ENCODE data around the gene TBC1D22A. TPM values are rescaled to one million over a fixed set of nuclear protein-coding genes. Genes with fewer than 3 reads are reported as not detected.

The TBC1D22A gene
- total RNA-seq, 3 donors from 2014 or later = 19.0 to 23.6 (median 23.6) TPM

DNA sequence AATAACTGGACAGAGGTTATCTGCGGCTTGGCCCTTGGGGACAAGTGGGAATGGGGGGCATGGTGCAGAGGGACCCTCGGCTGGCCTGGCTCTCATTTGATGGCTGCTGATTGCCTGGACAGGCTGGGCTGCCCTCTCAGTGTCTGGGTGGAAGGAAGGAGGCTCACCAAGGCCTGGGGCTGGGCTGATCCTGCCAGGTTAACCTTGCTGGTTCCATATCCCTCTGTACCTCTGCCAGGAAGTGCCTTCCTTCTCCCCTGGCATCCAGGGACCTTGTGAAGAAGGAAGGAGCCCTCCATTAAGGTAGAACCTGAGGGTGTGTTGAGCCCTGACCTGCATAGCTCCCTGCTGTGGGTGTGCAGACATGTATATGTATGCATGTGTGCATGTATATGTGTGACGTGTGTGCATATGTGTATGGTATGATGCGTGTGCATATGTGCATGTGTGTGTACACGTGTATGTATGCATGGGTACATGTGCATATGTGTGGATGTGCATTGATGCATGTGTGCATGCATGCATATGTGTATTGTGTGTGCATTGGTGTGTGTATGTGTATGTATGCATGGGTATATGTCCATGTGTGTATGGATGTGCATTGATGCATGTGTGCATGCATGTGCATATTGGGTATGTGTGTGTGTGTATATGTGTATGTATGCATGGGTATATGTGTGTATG, 433.9 kb downstream of the TBC1D22A start:
- intact Hi-C loops (cut with DNase I; ENCODE audit: low total_unique reads) = no loop called here
- no peak overlapping the region for H3K27ac ChIP-seq
- no peaks in the 10 kb centered on the region for H3K36me3 ChIP-seq
- peaks cover 0 to 37% of the 10 kb centered on the region in 2 donors for H3K27me3 ChIP-seq
- TF ChIP-seq POLR2A (IDR thresholded peaks at IDR 0.05) (no peak), POLR2AphosphoS5 (IDR thresholded peaks at IDR 0.05) (no peak)
- TF ChIP-seq, protein P1, sequence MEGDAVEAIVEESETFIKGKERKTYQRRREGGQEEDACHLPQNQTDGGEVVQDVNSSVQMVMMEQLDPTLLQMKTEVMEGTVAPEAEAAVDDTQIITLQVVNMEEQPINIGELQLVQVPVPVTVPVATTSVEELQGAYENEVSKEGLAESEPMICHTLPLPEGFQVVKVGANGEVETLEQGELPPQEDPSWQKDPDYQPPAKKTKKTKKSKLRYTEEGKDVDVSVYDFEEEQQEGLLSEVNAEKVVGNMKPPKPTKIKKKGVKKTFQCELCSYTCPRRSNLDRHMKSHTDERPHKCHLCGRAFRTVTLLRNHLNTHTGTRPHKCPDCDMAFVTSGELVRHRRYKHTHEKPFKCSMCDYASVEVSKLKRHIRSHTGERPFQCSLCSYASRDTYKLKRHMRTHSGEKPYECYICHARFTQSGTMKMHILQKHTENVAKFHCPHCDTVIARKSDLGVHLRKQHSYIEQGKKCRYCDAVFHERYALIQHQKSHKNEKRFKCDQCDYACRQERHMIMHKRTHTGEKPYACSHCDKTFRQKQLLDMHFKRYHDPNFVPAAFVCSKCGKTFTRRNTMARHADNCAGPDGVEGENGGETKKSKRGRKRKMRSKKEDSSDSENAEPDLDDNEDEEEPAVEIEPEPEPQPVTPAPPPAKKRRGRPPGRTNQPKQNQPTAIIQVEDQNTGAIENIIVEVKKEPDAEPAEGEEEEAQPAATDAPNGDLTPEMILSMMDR (IDR thresholded peaks at IDR 0.05) = no peak
- no peaks in the 10 kb centered on the region for H3K4me1 ChIP-seq
- H3K4me3 ChIP-seq = no peak overlapping the region
- DNase-seq (ENCODE audit: low spot score in 2 of 2) = no peak
- H3K9me3 ChIP-seq = no peaks in the 10 kb centered on the region

DNA sequence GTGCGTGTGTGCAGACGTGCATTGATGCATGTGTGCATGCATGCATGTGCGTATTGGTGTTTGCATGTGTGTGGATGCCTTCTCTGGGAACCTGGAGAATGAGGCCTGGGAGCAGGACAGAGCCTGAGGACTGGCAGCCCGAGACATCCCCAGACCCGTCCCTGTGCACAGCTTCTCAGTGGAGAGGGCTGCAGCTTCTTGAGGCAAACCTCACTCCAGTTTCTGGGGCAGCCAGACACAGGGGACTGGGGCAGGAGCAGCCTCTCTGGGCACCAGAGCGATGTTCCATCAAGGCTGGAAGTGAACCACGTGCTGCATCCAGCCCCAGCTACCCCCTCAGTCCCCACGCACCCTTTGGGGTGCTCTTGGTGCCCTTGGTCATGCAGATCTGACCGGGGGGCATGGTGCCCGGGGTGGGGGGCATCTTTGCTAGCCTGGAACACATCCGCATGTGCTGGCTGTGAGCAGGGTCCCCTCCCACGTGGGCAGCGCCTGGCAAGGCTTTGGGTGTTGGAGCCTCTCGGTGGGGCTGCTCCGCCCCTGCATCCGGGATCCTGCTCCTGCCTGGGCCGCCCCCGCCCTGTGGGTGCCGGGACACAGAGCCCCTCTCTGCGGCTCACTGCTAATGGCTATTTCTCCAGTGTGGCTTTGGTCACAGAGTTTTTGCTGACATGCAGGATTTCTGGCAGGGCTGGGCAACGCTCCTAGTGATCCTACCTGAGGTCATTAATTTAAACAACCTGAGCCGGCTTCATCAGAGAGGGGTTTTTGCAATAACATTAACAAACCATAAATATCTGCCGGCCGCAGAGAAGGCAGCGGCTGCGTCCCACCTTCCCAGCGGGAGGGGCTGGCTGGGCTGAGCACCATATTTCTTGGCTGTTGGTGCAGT, 434.7 kb downstream of the TBC1D22A start:
- Histone ChIP-seq H3K9me3 (no peaks in the 10 kb centered on the region), H3K27me3 (peaks cover 0 to 45% of the 10 kb centered on the region in 2 donors), H3K36me3 (no peaks in the 10 kb centered on the region), H3K4me1 (no peaks in the 10 kb centered on the region), H3K4me3 (no peak overlapping the region), H3K27ac (no peak overlapping the region)
- TF ChIP-seq, protein P1 (IDR thresholded peaks at IDR 0.05) = no peak
- TF ChIP-seq POLR2AphosphoS5 (IDR thresholded peaks at IDR 0.05) (no peak), POLR2A (IDR thresholded peaks at IDR 0.05) (no peak)
- DNase-seq (ENCODE audit: low spot score in 2 of 2) = no peak
- intact Hi-C loops (cut with DNase I; ENCODE audit: low total_unique reads) = no loop called here

DNA sequence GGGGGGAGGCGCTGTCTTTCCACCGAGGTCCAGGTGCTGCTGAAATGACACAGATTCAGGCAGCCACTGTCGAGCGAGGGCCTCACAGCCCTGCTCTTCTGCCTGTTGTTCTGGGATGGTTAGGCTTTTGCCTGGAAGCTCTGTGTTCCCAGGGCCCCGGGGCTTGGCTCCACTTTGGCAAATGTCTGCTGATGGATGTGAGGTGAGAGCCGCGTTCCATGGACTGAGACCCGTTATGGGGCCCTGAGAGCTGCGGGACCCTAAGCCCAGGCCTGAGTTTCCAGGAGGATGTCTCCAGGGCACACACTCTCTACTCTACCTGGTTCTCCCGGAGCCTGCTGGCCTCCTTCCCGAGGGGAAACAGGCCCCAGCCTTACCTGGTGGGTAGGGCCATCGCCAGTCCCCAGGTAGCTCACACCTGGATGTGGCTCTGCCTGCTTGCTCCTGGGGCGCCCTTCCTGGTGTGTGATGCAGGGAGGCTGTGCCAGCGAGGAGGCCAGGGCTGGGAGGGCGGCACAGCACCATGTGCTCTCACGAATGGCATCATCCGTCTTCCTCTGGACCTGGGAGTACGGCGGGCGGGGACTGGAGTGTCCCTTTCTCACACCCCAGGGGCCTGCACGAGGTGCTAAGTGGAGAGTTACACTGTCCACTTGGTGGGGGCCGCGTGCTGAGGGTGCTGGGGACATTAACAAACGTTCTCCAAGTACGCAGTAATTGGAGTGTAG, 435.5 kb downstream of the TBC1D22A start:
- H3K4me1 ChIP-seq = no peaks in the 10 kb centered on the region
- H3K27me3 ChIP-seq = peaks cover 0 to 52% of the 10 kb centered on the region in 2 donors
- no peak overlapping the region for H3K27ac ChIP-seq
- intact Hi-C loops (cut with DNase I; ENCODE audit: low total_unique reads) = no loop called here
- no peak for TF ChIP-seq POLR2AphosphoS5 (IDR thresholded peaks at IDR 0.05)
- TF ChIP-seq, protein P1 (IDR thresholded peaks at IDR 0.05) = no peak
- no peak for TF ChIP-seq POLR2A (IDR thresholded peaks at IDR 0.05)
- no peak overlapping the region for H3K4me3 ChIP-seq
- H3K9me3 ChIP-seq = no peaks in the 10 kb centered on the region
- DNase-seq (ENCODE audit: low spot score in 2 of 2) = no peak
- no peaks in the 10 kb centered on the region for H3K36me3 ChIP-seq

DNA sequence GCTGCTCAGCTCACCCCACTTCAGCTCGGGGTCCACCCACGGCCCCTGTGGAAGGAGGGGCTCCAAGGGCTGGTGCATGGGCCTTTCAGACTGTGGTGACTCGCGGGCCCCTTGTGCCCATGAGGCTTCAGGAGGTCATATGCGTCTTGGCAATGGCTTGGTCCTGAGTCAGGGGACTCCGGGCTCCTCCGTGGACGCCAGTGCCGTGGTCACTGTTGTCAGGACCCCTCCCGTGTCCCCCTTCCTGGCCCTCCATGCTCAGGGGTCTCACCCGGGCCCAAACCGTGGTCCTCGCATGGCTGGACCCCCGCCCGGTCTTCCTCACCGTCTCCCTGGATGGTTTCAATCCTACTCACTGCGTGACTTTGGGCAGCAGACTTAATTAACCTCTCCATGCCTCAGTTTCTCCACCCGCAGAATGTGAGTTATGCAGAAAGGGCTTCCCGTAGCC, 436.4 kb downstream of the TBC1D22A start:
- H3K27ac ChIP-seq = no peak overlapping the region
- intact Hi-C loops (cut with DNase I; ENCODE audit: low total_unique reads) = no loop called here
- H3K4me3 ChIP-seq = no peak overlapping the region
- H3K36me3 ChIP-seq = no peaks in the 10 kb centered on the region
- peaks cover 0 to 52% of the 10 kb centered on the region in 2 donors for H3K27me3 ChIP-seq
- no peaks in the 10 kb centered on the region for H3K9me3 ChIP-seq
- H3K4me1 ChIP-seq = no peaks in the 10 kb centered on the region
- DNase-seq (ENCODE audit: low spot score in 2 of 2) = no peak
- TF ChIP-seq, protein P1 (IDR thresholded peaks at IDR 0.05) = no peak
- TF ChIP-seq POLR2A (IDR thresholded peaks at IDR 0.05) (no peak), POLR2AphosphoS5 (IDR thresholded peaks at IDR 0.05) (no peak)
